ENCODE data around the gene SNX8. TPM values are rescaled to one million over a fixed set of nuclear protein-coding genes. Genes with fewer than 3 reads are reported as not detected.

Gene SNX8
- total and polyA plus RNA-seq, 2 donors (not counting 1 experiment from before 2014, with no cell fraction given): 64.4 to 126 TPM

- Histone ChIP-seq H3K4me1 (ENCODE audit: control insufficient read depth in 2 of 2, insufficient read depth in 2 of 2, low read length in 2 of 2) (peaks cover 12 to 26% of the 10 kb centered on the region in 2 donors), H3K27me3 (replicated peaks in 1 of 4; ENCODE audit: control extremely low read depth in 1 of 4, control insufficient read depth in 3 of 4, insufficient read depth in 4 of 4, low read length in 3 of 4) (no peaks in the 10 kb centered on the region), H3K9ac (ENCODE audit: low read length) (no peak overlapping the region), H3K4me2 (replicated peaks; ENCODE audit: low read depth, low read length, poor library complexity, severe bottlenecking) (no peak overlapping the region), H3K9me3 (ENCODE audit: control extremely low read depth in 1 of 3, control insufficient read depth in 2 of 3, insufficient read depth in 1 of 3, low read length in 2 of 3) (peaks cover 0 to 4% (median 0%) of the 10 kb centered on the region in 3 donors), H3K27ac (ENCODE audit: low read length in 2 of 2) (no peak overlapping the region), H3K79me2 (ENCODE audit: control insufficient read depth, insufficient read depth, low read length) (peaks cover 14% of the 10 kb centered on the region), H4K20me1 (ENCODE audit: control insufficient read depth, insufficient read depth, low read length, poor library complexity, severe bottlenecking) (peaks cover 31% of the 10 kb centered on the region), H2AFZ (ENCODE audit: insufficient read depth, low read depth, low read length, poor library complexity, severe bottlenecking) (no peak overlapping the region), H3K36me3 (replicated peaks in 1 of 2; ENCODE audit: control extremely low read depth in 1 of 2, control insufficient read depth in 1 of 2, extremely low read depth in 1 of 2, insufficient read depth in 2 of 2, low read length in 1 of 2) (peaks cover 0 to 52% of the 10 kb centered on the region in 2 experiments), H3K4me3 (ENCODE audit: control extremely low read depth in 1 of 5, extremely low read depth in 1 of 5, insufficient read depth in 1 of 5, low read depth in 2 of 5, low read length in 4 of 5) (no peak overlapping the region)
- TF ChIP-seq EZH2 (IDR thresholded peaks at IDR 0.05; ENCODE audit: borderline replicate concordance, insufficient read depth, low read depth, low read length, poor library complexity, severe bottlenecking): no peak
- TF ChIP-seq CTCF (IDR thresholded peaks at IDR 0.05): no peak
- Mint-ChIP-seq H3K4me3 (no peak overlapping the region), H3K4me1 (peaks cover 29% of the 10 kb centered on the region), H3K27ac (no peak overlapping the region), H3K9me3 (ENCODE audit: insufficient read depth) (no peaks in the 10 kb centered on the region), H3K27me3 (no peaks in the 10 kb centered on the region)
- WGBS (ENCODE audit: insufficient coverage): 96% methylated on average over 32 of the region's 32 CpGs
- ChIA-PET CTCF (interaction anchor here (1.6 kb wide), 1 partner anchor 94 kb away, joined by 4 read pairs; no protein-coding TSS in a partner anchor), POLR2A (no interaction called here)
- ATAC-seq (ENCODE audit: low read depth) (no peak), DNase-seq (no peak)
- intact Hi-C loops (cut with micrococcal nuclease): no loop called here
These were observed 60.6 kb downstream of the SNX8 start for GRCh38 chr7:2253525-2254244.

- ChIA-PET POLR2A (no interaction called here), CTCF (interaction anchor here (1.6 to 2.2 kb wide), 2 partner anchors 11 to 95 kb away, joined by 4 to 6 read pairs; partner anchors contain the start of genes MRM2 and NUDT1)
These were observed 61.2 kb downstream of the SNX8 start for GRCh38 chr7:2253021-2253420.

More at GRCh38 chr7:2253021-2253420, 61.2 kb downstream of the SNX8 start:
- peaks cover 0 to 47% of the 10 kb centered on the region in 2 experiments for H3K36me3 ChIP-seq (replicated peaks in 1 of 2; ENCODE audit: control extremely low read depth in 1 of 2, control insufficient read depth in 1 of 2, extremely low read depth in 1 of 2, insufficient read depth in 2 of 2, low read length in 1 of 2)
- Mint-ChIP-seq H3K4me3 (no peak overlapping the region), H3K4me1 (peaks cover 31% of the 10 kb centered on the region), H3K27me3 (no peaks in the 10 kb centered on the region), H3K9me3 (ENCODE audit: insufficient read depth) (no peaks in the 10 kb centered on the region), H3K27ac (no peak overlapping the region)
- TF ChIP-seq EZH2 (IDR thresholded peaks at IDR 0.05; ENCODE audit: borderline replicate concordance, insufficient read depth, low read depth, low read length, poor library complexity, severe bottlenecking): no peak
- TF ChIP-seq CTCF (IDR thresholded peaks at IDR 0.05): no peak
- no peaks in the 10 kb centered on the region for H3K27me3 ChIP-seq (replicated peaks in 1 of 4; ENCODE audit: control extremely low read depth in 1 of 4, control insufficient read depth in 3 of 4, insufficient read depth in 4 of 4, low read length in 3 of 4)
- 98% methylated on average over 9 of the region's 9 CpGs for WGBS (ENCODE audit: insufficient coverage)
- H2AFZ ChIP-seq (ENCODE audit: insufficient read depth, low read depth, low read length, poor library complexity, severe bottlenecking): no peak overlapping the region
- H3K4me1 ChIP-seq (ENCODE audit: control insufficient read depth in 2 of 2, insufficient read depth in 2 of 2, low read length in 2 of 2): peaks cover 13 to 28% of the 10 kb centered on the region in 2 donors
- peak overlapping the region in 1 of 2 donors; percentile 49 for H3K27ac ChIP-seq (ENCODE audit: low read length in 2 of 2)
- H3K9me3 ChIP-seq (ENCODE audit: control extremely low read depth in 1 of 3, control insufficient read depth in 2 of 3, insufficient read depth in 1 of 3, low read length in 2 of 3): peaks cover 0 to 4% (median 0%) of the 10 kb centered on the region in 3 donors
- peaks cover 26% of the 10 kb centered on the region for H4K20me1 ChIP-seq (ENCODE audit: control insufficient read depth, insufficient read depth, low read length, poor library complexity, severe bottlenecking)
- peaks cover 8% of the 10 kb centered on the region for H3K79me2 ChIP-seq (ENCODE audit: control insufficient read depth, insufficient read depth, low read length)
- intact Hi-C loops (cut with micrococcal nuclease): no loop called here
- no peak overlapping the region for H3K4me2 ChIP-seq (replicated peaks; ENCODE audit: low read depth, low read length, poor library complexity, severe bottlenecking)
- ATAC-seq (ENCODE audit: low read depth) (no peak), DNase-seq (no peak)
- no peak overlapping the region for H3K9ac ChIP-seq (ENCODE audit: low read length)
- no peak overlapping the region for H3K4me3 ChIP-seq (ENCODE audit: control extremely low read depth in 1 of 5, extremely low read depth in 1 of 5, insufficient read depth in 1 of 5, low read depth in 2 of 5, low read length in 4 of 5)

All from B cell (primary cell).